ENCODE data around the gene CHDH. TPM values are rescaled to one million over a fixed set of nuclear protein-coding genes. Genes with fewer than 3 reads are reported as not detected.
A peak's percentile ranks its signal among the peaks of the same experiment; 100 is the strongest.

Gene CHDH
- total and polyA plus RNA-seq, 9 donors = 0.85 to 7.0 (median 4.1) TPM

- DNase-seq = peak in 1 of 5 donors; percentile 27
- no peak for TF ChIP-seq CTCF (IDR thresholded peaks at IDR 0.05)
- TF ChIP-seq POLR2A (IDR thresholded peaks at IDR 0.05) = no peak
- no peak for TF ChIP-seq EP300 (IDR thresholded peaks at IDR 0.05)
- Histone ChIP-seq H3K9me3 (no peaks in the 10 kb centered on the region), H3K4me3 (no peak overlapping the region), H3K36me3 (no peaks in the 10 kb centered on the region), H3K4me1 (ENCODE audit: insufficient read depth) (peaks cover 5% of the 10 kb centered on the region), H3K27ac (no peak overlapping the region), H3K27me3 (no peaks in the 10 kb centered on the region)
- 39 to 54% (median 49%) methylated on average over 12 of the region's 12 CpGs for WGBS, 3 donors
- intact Hi-C loops (cut with DNase I) = no loop called here
Observed at GRCh38 chr3:53842436-53843194, 3.6 kb downstream of the CHDH start.

GRCh38 chr3:53841296-53841695 lies 4.9 kb downstream of the CHDH start:
- Histone ChIP-seq H3K36me3 (no peaks in the 10 kb centered on the region), H3K27me3 (no peaks in the 10 kb centered on the region), H3K27ac (no peak overlapping the region), H3K4me1 (ENCODE audit: insufficient read depth) (peaks cover 1% of the 10 kb centered on the region), H3K9me3 (no peaks in the 10 kb centered on the region), H3K4me3 (no peak overlapping the region)
- no peak for TF ChIP-seq CTCF (IDR thresholded peaks at IDR 0.05)
- TF ChIP-seq EP300 (IDR thresholded peaks at IDR 0.05) = no peak
- TF ChIP-seq POLR2A (IDR thresholded peaks at IDR 0.05) = no peak
- 93 to 94% (median 93%) methylated on average over 5 of the region's 5 CpGs for WGBS, 3 donors
- intact Hi-C loops (cut with DNase I) = no loop called here
- no peak for DNase-seq

GRCh38 chr3:53837331-53837730 lies 8.9 kb downstream of the CHDH start:
- 82 to 91% (median 88%) methylated on average over 10 of the region's 10 CpGs for WGBS, 3 donors

GRCh38 chr3:53836084-53836872 lies 9.9 kb downstream of the CHDH start:
- Histone ChIP-seq H3K4me3 (no peak overlapping the region), H3K27ac (no peak overlapping the region), H3K9me3 (no peaks in the 10 kb centered on the region), H3K36me3 (no peaks in the 10 kb centered on the region), H3K4me1 (ENCODE audit: insufficient read depth) (no peaks in the 10 kb centered on the region), H3K27me3 (no peaks in the 10 kb centered on the region)
- TF ChIP-seq POLR2A (IDR thresholded peaks at IDR 0.05) (no peak), EP300 (IDR thresholded peaks at IDR 0.05) (no peak), CTCF (IDR thresholded peaks at IDR 0.05) (no peak)
- DNase-seq = no peak
- intact Hi-C loops (cut with DNase I) = no loop called here
- 95 to 98% (median 97%) methylated on average over 9 of the region's 9 CpGs for WGBS, 3 donors

More at GRCh38 chr3:53837331-53837730, 8.9 kb downstream of the CHDH start:
- intact Hi-C loops (cut with DNase I) = no loop called here
- no peak for TF ChIP-seq CTCF (IDR thresholded peaks at IDR 0.05)
- no peak for TF ChIP-seq POLR2A (IDR thresholded peaks at IDR 0.05)
- TF ChIP-seq EP300 (IDR thresholded peaks at IDR 0.05) = no peak
- H3K4me1 ChIP-seq (ENCODE audit: insufficient read depth) = no peaks in the 10 kb centered on the region
- no peaks in the 10 kb centered on the region for H3K36me3 ChIP-seq
- no peaks in the 10 kb centered on the region for H3K27me3 ChIP-seq
- DNase-seq = no peak
- no peak overlapping the region for H3K27ac ChIP-seq
- no peaks in the 10 kb centered on the region for H3K9me3 ChIP-seq
- H3K4me3 ChIP-seq = no peak overlapping the region
